CMK (cell line): ENCODE data around the gene LAMC3.

ENCODE experiments used
- DNase-seq: peaks from one replicate; pipeline ENCODE4 v3.0.0-alpha.2; 2010; ENCODE audit warnings: low read depth

The LAMC3 gene

GRCh38 chr9:131012396-131012917 lies 3.5 kb downstream of the LAMC3 start:
- DNase-seq: no peak

- DNase-seq: no peak
These were observed 4.2 kb downstream of the LAMC3 start for GRCh38 chr9:131013015-131013755.

GRCh38 chr9:131013771-131014676 lies 5.0 kb downstream of the LAMC3 start:
- DNase-seq: no peak

GRCh38 chr9:131015112-131015511 lies 6.1 kb downstream of the LAMC3 start:
- no peak for DNase-seq

- no peak for DNase-seq
These were observed 7.0 kb downstream of the LAMC3 start for GRCh38 chr9:131015876-131016397.

- DNase-seq: no peak
These were observed 8.1 kb downstream of the LAMC3 start for GRCh38 chr9:131017067-131017466.

GRCh38 chr9:131018621-131019020 lies 9.6 kb downstream of the LAMC3 start:
- no peak for DNase-seq

- no peak for DNase-seq
These were observed 10.6 kb downstream of the LAMC3 start for GRCh38 chr9:131019388-131020239.

- DNase-seq: no peak
These were observed 11.4 kb downstream of the LAMC3 start for GRCh38 chr9:131020388-131020787.

- no peak for DNase-seq
These were observed 11.9 kb downstream of the LAMC3 start for GRCh38 chr9:131020862-131021261.

- no peak for DNase-seq
These were observed 12.8 kb downstream of the LAMC3 start for GRCh38 chr9:131021785-131022184.

- no peak for DNase-seq
These were observed 16.2 kb downstream of the LAMC3 start for GRCh38 chr9:131024978-131025868.

GRCh38 chr9:131025953-131026858 lies 17.2 kb downstream of the LAMC3 start:
- no peak for DNase-seq

GRCh38 chr9:131027048-131027871 lies 18.3 kb downstream of the LAMC3 start:
- no peak for DNase-seq

GRCh38 chr9:131027872-131028179 lies 18.9 kb downstream of the LAMC3 start:
- no peak for DNase-seq

- DNase-seq: no peak
These were observed 19.4 kb downstream of the LAMC3 start for GRCh38 chr9:131028221-131028884.

GRCh38 chr9:131028931-131029573 lies 20.1 kb downstream of the LAMC3 start:
- no peak for DNase-seq

GRCh38 chr9:131029574-131029952 lies 20.6 kb downstream of the LAMC3 start:
- DNase-seq: no peak
